ENCODE data around the gene GOSR2. TPM values are rescaled to one million over a fixed set of nuclear protein-coding genes. Genes with fewer than 3 reads are reported as not detected.

The GOSR2 gene
- total RNA-seq, 3 donors from 2014 or later (not counting 1 experiment from before 2014, with no cell fraction given) = 55.7 to 66.7 (median 59.1) TPM

DNA sequence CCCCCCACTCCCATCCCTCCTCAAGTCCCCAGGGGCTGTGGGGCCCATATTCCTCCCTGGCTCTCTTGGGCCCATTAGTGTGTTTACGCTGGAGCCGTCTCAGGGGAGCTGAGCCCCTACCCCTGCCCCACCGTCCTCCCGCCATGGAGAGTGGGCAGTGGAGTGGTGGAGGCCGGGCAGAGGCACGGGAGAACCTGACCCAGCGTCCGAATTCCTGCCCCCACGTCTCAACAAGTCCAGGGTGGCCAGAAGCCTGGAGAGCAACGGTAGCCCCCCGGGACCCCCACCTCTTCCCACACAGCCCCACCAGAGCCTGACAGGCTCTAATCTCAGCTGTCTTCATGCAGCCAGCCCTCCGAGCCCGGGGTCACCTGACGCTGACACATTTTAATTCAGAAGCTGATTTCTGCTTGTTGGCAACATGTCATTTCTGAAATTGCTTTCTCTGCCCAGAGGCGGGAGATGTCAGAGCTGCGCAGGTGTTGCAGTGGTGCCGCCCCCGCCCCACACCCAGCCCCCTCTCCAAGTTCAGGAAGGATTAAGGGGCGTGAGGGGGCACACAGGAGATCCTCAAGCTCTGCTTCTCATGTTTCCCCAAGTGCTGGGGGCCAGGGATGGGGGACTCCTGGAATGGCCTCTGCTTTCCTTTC lies 39.0 kb upstream of the GOSR2 start:
- Mint-ChIP-seq H3K4me3 (no peak overlapping the region), H3K36me3 (no peaks in the 10 kb centered on the region), H3K4me1 (no peaks in the 10 kb centered on the region), H3K9me3 (no peaks in the 10 kb centered on the region), H3K27me3 (ENCODE audit: low read depth in 2 of 2) (peaks cover 0 to 13% of the 10 kb centered on the region in 2 donors), H3K27ac (no peak overlapping the region)
- Histone ChIP-seq H3K9me3 (ENCODE audit: control insufficient read depth, insufficient read depth, low read length) (no peaks in the 10 kb centered on the region), H3K4me3 (ENCODE audit: low read length) (no peak overlapping the region), H3K27me3 (ENCODE audit: control insufficient read depth, insufficient read depth, low read length) (no peaks in the 10 kb centered on the region), H3K27ac (ENCODE audit: low read length) (no peak overlapping the region), H3K36me3 (ENCODE audit: control insufficient read depth, insufficient read depth, low read length) (no peaks in the 10 kb centered on the region), H3K4me1 (ENCODE audit: control insufficient read depth, insufficient read depth, low read length) (no peaks in the 10 kb centered on the region)
- WGBS (ENCODE audit: insufficient coverage) = 83% methylated on average over 19 of the region's 19 CpGs
- TF ChIP-seq, protein P1, sequence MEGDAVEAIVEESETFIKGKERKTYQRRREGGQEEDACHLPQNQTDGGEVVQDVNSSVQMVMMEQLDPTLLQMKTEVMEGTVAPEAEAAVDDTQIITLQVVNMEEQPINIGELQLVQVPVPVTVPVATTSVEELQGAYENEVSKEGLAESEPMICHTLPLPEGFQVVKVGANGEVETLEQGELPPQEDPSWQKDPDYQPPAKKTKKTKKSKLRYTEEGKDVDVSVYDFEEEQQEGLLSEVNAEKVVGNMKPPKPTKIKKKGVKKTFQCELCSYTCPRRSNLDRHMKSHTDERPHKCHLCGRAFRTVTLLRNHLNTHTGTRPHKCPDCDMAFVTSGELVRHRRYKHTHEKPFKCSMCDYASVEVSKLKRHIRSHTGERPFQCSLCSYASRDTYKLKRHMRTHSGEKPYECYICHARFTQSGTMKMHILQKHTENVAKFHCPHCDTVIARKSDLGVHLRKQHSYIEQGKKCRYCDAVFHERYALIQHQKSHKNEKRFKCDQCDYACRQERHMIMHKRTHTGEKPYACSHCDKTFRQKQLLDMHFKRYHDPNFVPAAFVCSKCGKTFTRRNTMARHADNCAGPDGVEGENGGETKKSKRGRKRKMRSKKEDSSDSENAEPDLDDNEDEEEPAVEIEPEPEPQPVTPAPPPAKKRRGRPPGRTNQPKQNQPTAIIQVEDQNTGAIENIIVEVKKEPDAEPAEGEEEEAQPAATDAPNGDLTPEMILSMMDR (IDR thresholded peaks at IDR 0.05) = no peak
- no peak for ATAC-seq
- intact Hi-C loops (cut with micrococcal nuclease) = no loop called here
- DNase-seq = no peak

- no peak overlapping the region for H3K4me3 Mint-ChIP-seq
- Histone ChIP-seq H3K36me3 (ENCODE audit: control insufficient read depth, insufficient read depth, low read length) (no peaks in the 10 kb centered on the region), H3K4me3 (ENCODE audit: low read length) (no peak overlapping the region), H3K9me3 (ENCODE audit: control insufficient read depth, insufficient read depth, low read length) (no peaks in the 10 kb centered on the region), H3K27me3 (ENCODE audit: control insufficient read depth, insufficient read depth, low read length) (no peaks in the 10 kb centered on the region), H3K4me1 (ENCODE audit: control insufficient read depth, insufficient read depth, low read length) (no peaks in the 10 kb centered on the region), H3K27ac (ENCODE audit: low read length) (no peak overlapping the region)
- TF ChIP-seq, protein P1 (IDR thresholded peaks at IDR 0.05) = no peak
- intact Hi-C loops (cut with micrococcal nuclease) = no loop called here
- DNase-seq (no peak), ATAC-seq (no peak)
- peaks cover 0 to 13% of the 10 kb centered on the region in 2 donors for H3K27me3 Mint-ChIP-seq (ENCODE audit: low read depth in 2 of 2)
- no peaks in the 10 kb centered on the region for H3K9me3 Mint-ChIP-seq
- H3K36me3 Mint-ChIP-seq = no peaks in the 10 kb centered on the region
- H3K27ac Mint-ChIP-seq = no peak overlapping the region
- WGBS (ENCODE audit: insufficient coverage) = 86% methylated on average over 7 of the region's 7 CpGs
- H3K4me1 Mint-ChIP-seq = no peaks in the 10 kb centered on the region
Observed at GRCh38 chr17:46884552-46884951, 38.4 kb upstream of the GOSR2 start.

DNA sequence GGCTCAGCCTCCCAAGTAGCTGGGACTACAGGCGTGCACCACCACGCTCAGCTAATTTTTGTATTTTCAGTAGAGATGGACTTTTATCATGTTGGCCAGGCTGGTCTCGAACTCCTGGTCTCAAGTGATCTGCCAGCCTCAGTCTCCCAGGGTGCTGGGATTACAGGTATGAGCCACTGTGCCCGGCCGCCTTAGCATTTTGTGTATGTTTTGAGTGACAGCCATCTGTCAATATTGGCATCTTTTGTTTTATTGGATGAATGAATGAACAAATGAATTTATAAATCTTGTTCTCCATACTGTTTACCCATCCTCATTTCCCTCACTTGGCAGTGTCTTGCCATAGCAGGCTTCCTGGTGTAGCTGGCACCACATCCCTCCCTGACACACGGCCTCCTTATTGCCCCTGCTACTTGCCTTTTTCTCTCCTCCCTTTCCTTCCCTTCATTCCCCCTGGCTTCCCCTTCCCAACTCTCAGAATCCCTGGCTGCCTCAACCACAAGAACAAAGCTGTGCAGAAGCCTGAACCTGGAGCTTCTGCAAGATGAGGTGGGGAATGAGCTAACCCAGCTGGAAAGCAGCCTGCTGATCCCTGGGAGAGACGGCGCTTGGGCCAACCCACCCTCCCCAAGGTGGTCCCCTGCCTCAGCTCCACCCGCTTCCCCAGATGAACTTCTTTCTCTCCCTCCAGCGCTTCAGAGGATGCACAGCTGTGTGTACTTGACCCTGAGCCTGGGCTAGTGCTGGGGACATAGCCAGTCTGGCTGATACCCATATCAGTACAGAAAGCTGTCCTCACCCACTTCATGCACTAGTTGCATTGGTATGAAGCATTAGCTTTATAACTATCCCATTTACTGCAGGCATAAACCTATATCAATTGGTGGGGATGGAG lies 37.3 kb upstream of the GOSR2 start:
- no peak overlapping the region for H3K4me3 Mint-ChIP-seq
- WGBS (ENCODE audit: insufficient coverage) = 92% methylated on average over 10 of the region's 10 CpGs
- H3K27me3 Mint-ChIP-seq (ENCODE audit: low read depth in 2 of 2) = peaks cover 0 to 20% of the 10 kb centered on the region in 2 donors
- DNase-seq (no peak), ATAC-seq (no peak)
- Histone ChIP-seq H3K36me3 (ENCODE audit: control insufficient read depth, insufficient read depth, low read length) (no peaks in the 10 kb centered on the region), H3K9me3 (ENCODE audit: control insufficient read depth, insufficient read depth, low read length) (no peaks in the 10 kb centered on the region), H3K4me1 (ENCODE audit: control insufficient read depth, insufficient read depth, low read length) (no peaks in the 10 kb centered on the region), H3K27me3 (ENCODE audit: control insufficient read depth, insufficient read depth, low read length) (no peaks in the 10 kb centered on the region), H3K4me3 (ENCODE audit: low read length) (no peak overlapping the region), H3K27ac (ENCODE audit: low read length) (no peak overlapping the region)
- intact Hi-C loops (cut with micrococcal nuclease) = no loop called here
- no peaks in the 10 kb centered on the region for H3K4me1 Mint-ChIP-seq
- H3K36me3 Mint-ChIP-seq = no peaks in the 10 kb centered on the region
- TF ChIP-seq, protein P1 (IDR thresholded peaks at IDR 0.05) = no peak
- H3K27ac Mint-ChIP-seq = no peak overlapping the region
- no peaks in the 10 kb centered on the region for H3K9me3 Mint-ChIP-seq

All from natural killer cell (primary cell).